NT2/D1 (cell line): ENCODE measurements around the gene KLHDC8A.

Experiments
- DNase-seq: peaks from one replicate; pipeline ENCODE4 v3.0.0-alpha.2; 2011; ENCODE audit warnings: low read depth, low spot score
- H3K27me3 ChIP-seq: 2 replicates; pipeline ENCODE4 v1.6.0; 2011; ENCODE audit warnings: mild to moderate bottlenecking; ENCODE audit not compliant: insufficient read length, insufficient read depth
- H3K36me3 ChIP-seq: 2 replicates; pipeline ENCODE4 v1.6.1; 2011; ENCODE audit warnings: mild to moderate bottlenecking, low read length, mixed read lengths; ENCODE audit not compliant: insufficient read depth, insufficient read length
- H3K4me1 ChIP-seq: 2 replicates; pipeline ENCODE4 v1.5.1; 2011; ENCODE audit not compliant: insufficient read depth, insufficient read length
- H3K4me3 ChIP-seq: 2 replicates; pipeline ENCODE4 v1.5.1; 2011; ENCODE audit warnings: low read depth; ENCODE audit not compliant: insufficient read length
- H3K9ac ChIP-seq: 2 replicates; pipeline ENCODE4 v1.6.0; 2011; ENCODE audit warnings: low read depth; ENCODE audit not compliant: insufficient read length
- H3K9me3 ChIP-seq: 2 replicates; pipeline ENCODE4 v1.5.1; 2011; ENCODE audit warnings: mild to moderate bottlenecking, low read length; ENCODE audit not compliant: insufficient read depth
- SUZ12 ChIP-seq: IDR thresholded peaks from 2 replicates; pipeline ENCODE4 v1.6.1; 2011; ENCODE audit not compliant: insufficient read length, insufficient read depth; ENCODE audit errors: extremely low read depth
- YY1 ChIP-seq: IDR thresholded peaks from 2 replicates; pipeline ENCODE4 v1.6.1; 2011; ENCODE audit not compliant: insufficient read length, insufficient read depth
- ZNF274 ChIP-seq: IDR thresholded peaks from 2 replicates; pipeline ENCODE4 v1.6.1; 2011; ENCODE audit warnings: mild to moderate bottlenecking, low read depth, low read length

KLHDC8A gene

GRCh38 chr1:205324781-205325180, 31.9 kb downstream of the KLHDC8A start:
- Histone ChIP-seq H3K9ac (no peak overlapping the region), H3K36me3 (peaks cover 11% of the 10 kb centered on the region), H3K27me3 (peaks cover 5% of the 10 kb centered on the region), H3K4me3 (no peak overlapping the region), H3K9me3 (no peaks in the 10 kb centered on the region), H3K4me1 (peaks cover 12% of the 10 kb centered on the region)
- no peak for TF ChIP-seq SUZ12
- no peak for TF ChIP-seq YY1
- TF ChIP-seq ZNF274 = no peak
- DNase-seq = no peak

- no peak for DNase-seq
- no peak overlapping the region for H3K9ac ChIP-seq
- TF ChIP-seq SUZ12 = no peak
- no peak overlapping the region for H3K4me3 ChIP-seq
- no peaks in the 10 kb centered on the region for H3K9me3 ChIP-seq
- peaks cover 17% of the 10 kb centered on the region for H3K36me3 ChIP-seq
- H3K4me1 ChIP-seq = peaks cover 12% of the 10 kb centered on the region
- H3K27me3 ChIP-seq = no peaks in the 10 kb centered on the region
Observed at GRCh38 chr1:205323794-205324193, 32.9 kb downstream of the KLHDC8A start.

- H3K9ac ChIP-seq = no peak overlapping the region
- DNase-seq = no peak
- H3K9me3 ChIP-seq = no peaks in the 10 kb centered on the region
- H3K36me3 ChIP-seq = peaks cover 36% of the 10 kb centered on the region
- peaks cover 19% of the 10 kb centered on the region for H3K4me1 ChIP-seq
- no peaks in the 10 kb centered on the region for H3K27me3 ChIP-seq
- TF ChIP-seq ZNF274 (no peak), SUZ12 (no peak), YY1 (no peak)
- no peak overlapping the region for H3K4me3 ChIP-seq
Observed at GRCh38 chr1:205321959-205322283, 34.8 kb downstream of the KLHDC8A start.

- Histone ChIP-seq H3K9ac (peak within 1 kb of the TSS; percentile 97), H3K4me1 (peaks cover 24% of the 10 kb centered on the region), H3K27me3 (no peaks in the 10 kb centered on the region), H3K9me3 (no peaks in the 10 kb centered on the region), H3K36me3 (peaks cover 41% of the 10 kb centered on the region), H3K4me3 (peak within 1 kb of the TSS; percentile 94)
- TF ChIP-seq SUZ12 = no peak
- no peak for TF ChIP-seq YY1
- TF ChIP-seq ZNF274 = no peak
- peak; percentile 99 for DNase-seq
Observed at GRCh38 chr1:205321162-205321958, 35.4 kb downstream of the KLHDC8A start, which contains the start of gene NUAK2. Gene NUAK2, minus strand, starts transcription at chr1:205321745. Its CDS starts 117 bp downstream, at chr1:205321628.

- H3K27me3 ChIP-seq = no peaks in the 10 kb centered on the region
- peak overlapping the region; percentile 25 for H3K4me3 ChIP-seq
- no peak for DNase-seq
- TF ChIP-seq SUZ12 (no peak), YY1 (no peak), ZNF274 (no peak)
- H3K4me1 ChIP-seq = peaks cover 20% of the 10 kb centered on the region
- peaks cover 41% of the 10 kb centered on the region for H3K36me3 ChIP-seq
- H3K9me3 ChIP-seq = no peaks in the 10 kb centered on the region
- no peak overlapping the region for H3K9ac ChIP-seq
Observed at GRCh38 chr1:205319081-205320018, 37.4 kb downstream of the KLHDC8A start.

- H3K9me3 ChIP-seq = no peaks in the 10 kb centered on the region
- H3K9ac ChIP-seq = no peak overlapping the region
- H3K4me3 ChIP-seq = no peak overlapping the region
- peaks cover 41% of the 10 kb centered on the region for H3K36me3 ChIP-seq
- peaks cover 20% of the 10 kb centered on the region for H3K4me1 ChIP-seq
- no peaks in the 10 kb centered on the region for H3K27me3 ChIP-seq
- no peak for DNase-seq
- TF ChIP-seq YY1 = no peak
- TF ChIP-seq SUZ12 = no peak
- no peak for TF ChIP-seq ZNF274
Observed at GRCh38 chr1:205318231-205318991, 38.3 kb downstream of the KLHDC8A start.
